Tibial artery (tissue), 4 donors: ENCODE data around the gene ANKRD27.
"Not testable (repeated sequence)": the region's sequence is repeated elsewhere in the genome, so short reads cannot be mapped to it uniquely, and the experiment has no call there.

Experiments
- DNase-seq, 2 donors: peaks; one replicate each; pipeline ENCODE4 v3.0.0-alpha.2; 2019
- H3K27ac ChIP-seq, 2 donors: fragments of 200-600 bp; sonication (generic) in 1 of 2; 1 replicate in 1 of 2; 2 replicates in 1 of 2; pipeline ENCODE4 v1.5.1; 2018 to 2019; ENCODE audit warnings: mild to moderate bottlenecking in 1 of 2
- H3K27me3 ChIP-seq, 2 donors: fragments of 200-600 bp; sonication (generic) in 1 of 2; one replicate each; pipeline versions ENCODE4 v1.5.1 to v1.6.0; 2016 to 2019
- H3K36me3 ChIP-seq, 3 donors: fragments of 200-600 bp; sonication (generic) in 2 of 3; one replicate each; pipeline ENCODE4 v1.5.1; 2016 to 2019; ENCODE audit warnings: mild to moderate bottlenecking in 2 of 3
- H3K4me1 ChIP-seq, 4 donors: fragments of 200-600 bp; sonication (generic) in 2 of 4; 1 replicate in 3 of 4; 2 replicates in 1 of 4; pipeline ENCODE4 v1.5.1; 2016 to 2019
- H3K4me3 ChIP-seq, 2 donors: fragments of 200-600 bp; sonication (generic) in 1 of 2; 1 replicate in 1 of 2; 2 replicates in 1 of 2; pipeline ENCODE4 v1.5.1; 2018 to 2019; ENCODE audit warnings: mild to moderate bottlenecking in 2 of 2
- H3K9me3 ChIP-seq, 3 donors: fragments of 200-600 bp; sonication (generic) in 1 of 3; one replicate each; pipeline ENCODE4 v1.5.1; 2016 to 2019
- intact Hi-C: fragments of 100-400 bp; cut with DNase I; formaldehyde crosslinking; loops from one replicate; pipeline ENCODE4 v1.15.0; 2023; ENCODE audit warnings: low total_unique reads
- TF ChIP-seq, protein P1 (sequence below), 2 experiments: fragments of 200-600 bp in 1 of 2; fragments of 450-650 bp in 1 of 2; IDR thresholded peaks; one replicate each; pipeline ENCODE4 v1.5.1; 2017 to 2019; ENCODE audit warnings: antibody characterized with exemption in 2 of 2, mild to moderate bottlenecking in 1 of 2, moderate library complexity in 1 of 2

The ANKRD27 gene

DNA sequence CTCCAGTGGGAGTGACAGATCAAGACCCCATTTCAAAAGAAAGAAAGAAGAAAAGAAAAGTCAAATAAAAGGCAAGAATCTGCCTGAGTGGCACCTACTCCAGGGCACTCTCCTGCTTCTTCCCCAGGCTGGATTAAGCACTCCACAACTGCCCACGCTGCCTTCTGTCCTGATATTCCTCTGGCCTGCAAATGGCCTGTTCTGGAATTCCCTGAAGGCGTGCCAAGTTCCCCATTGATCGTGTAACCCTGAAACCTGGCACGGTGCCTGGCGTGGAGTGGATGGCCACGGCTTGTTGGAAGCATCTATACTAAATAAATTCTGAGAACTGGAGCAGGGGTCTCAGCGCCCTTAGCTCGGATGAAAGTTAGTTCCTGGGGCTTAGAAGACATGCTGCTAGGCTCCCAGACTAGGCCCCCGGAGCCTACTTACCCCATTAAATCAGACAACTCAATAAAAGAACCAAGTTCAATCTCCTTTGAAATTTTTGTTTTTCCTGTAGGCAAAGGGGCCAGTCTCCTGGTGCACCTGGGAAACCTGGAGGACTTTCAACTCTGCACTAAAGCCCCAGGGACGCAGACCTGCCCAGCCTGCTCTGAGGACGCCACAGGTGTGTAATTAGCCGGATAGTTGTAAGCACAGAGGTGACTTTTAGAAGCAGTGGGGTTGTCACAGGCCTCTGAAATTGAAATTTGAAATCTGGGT lies 21.9 kb downstream of the ANKRD27 start:
- no peak overlapping the region for H3K4me3 ChIP-seq

DNA sequence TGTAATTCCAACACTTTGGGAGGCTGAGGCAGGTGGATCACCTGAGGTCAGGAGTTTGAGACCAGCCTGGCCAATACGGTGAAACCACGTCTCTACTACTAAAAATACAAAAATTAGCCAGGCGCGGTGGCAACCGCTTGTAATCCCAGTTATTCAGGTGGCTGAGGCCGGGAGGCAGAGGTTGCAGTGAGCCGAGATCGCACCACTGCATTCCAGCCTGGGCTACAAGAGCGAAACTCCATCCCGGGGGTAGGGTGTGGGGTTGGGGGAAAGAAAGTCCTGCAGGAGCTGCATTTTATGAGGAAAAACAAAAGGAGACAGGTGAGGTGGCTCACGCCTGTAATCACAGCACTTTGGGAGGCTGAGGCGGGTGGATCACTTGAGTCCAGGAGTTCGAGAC lies 22.6 kb downstream of the ANKRD27 start:
- H3K27ac ChIP-seq, H3K4me3 ChIP-seq, H3K9me3 ChIP-seq, H3K27me3 ChIP-seq, DNase-seq, intact Hi-C loops: not testable (repeated sequence)
- peaks cover 33 to 64% (median 52%) of the 10 kb centered on the region in 3 donors for H3K36me3 ChIP-seq
- H3K4me1 ChIP-seq: peaks cover 0 to 15% (median 3%) of the 10 kb centered on the region in 4 donors

More for the DNA sequence above, 21.9 kb downstream of the ANKRD27 start:
- DNase-seq: peak in 1 of 2 donors; percentile 43
- intact Hi-C loops: no loop called here
- Histone ChIP-seq H3K4me1 (peaks cover 0 to 15% (median 3%) of the 10 kb centered on the region in 4 donors), H3K9me3 (no peaks in the 10 kb centered on the region), H3K27ac (no peak overlapping the region), H3K36me3 (peaks cover 27 to 64% (median 46%) of the 10 kb centered on the region in 3 donors), H3K27me3 (no peaks in the 10 kb centered on the region)
- TF ChIP-seq, protein P1, sequence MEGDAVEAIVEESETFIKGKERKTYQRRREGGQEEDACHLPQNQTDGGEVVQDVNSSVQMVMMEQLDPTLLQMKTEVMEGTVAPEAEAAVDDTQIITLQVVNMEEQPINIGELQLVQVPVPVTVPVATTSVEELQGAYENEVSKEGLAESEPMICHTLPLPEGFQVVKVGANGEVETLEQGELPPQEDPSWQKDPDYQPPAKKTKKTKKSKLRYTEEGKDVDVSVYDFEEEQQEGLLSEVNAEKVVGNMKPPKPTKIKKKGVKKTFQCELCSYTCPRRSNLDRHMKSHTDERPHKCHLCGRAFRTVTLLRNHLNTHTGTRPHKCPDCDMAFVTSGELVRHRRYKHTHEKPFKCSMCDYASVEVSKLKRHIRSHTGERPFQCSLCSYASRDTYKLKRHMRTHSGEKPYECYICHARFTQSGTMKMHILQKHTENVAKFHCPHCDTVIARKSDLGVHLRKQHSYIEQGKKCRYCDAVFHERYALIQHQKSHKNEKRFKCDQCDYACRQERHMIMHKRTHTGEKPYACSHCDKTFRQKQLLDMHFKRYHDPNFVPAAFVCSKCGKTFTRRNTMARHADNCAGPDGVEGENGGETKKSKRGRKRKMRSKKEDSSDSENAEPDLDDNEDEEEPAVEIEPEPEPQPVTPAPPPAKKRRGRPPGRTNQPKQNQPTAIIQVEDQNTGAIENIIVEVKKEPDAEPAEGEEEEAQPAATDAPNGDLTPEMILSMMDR (IDR thresholded peaks at IDR 0.05): no peak

DNA sequence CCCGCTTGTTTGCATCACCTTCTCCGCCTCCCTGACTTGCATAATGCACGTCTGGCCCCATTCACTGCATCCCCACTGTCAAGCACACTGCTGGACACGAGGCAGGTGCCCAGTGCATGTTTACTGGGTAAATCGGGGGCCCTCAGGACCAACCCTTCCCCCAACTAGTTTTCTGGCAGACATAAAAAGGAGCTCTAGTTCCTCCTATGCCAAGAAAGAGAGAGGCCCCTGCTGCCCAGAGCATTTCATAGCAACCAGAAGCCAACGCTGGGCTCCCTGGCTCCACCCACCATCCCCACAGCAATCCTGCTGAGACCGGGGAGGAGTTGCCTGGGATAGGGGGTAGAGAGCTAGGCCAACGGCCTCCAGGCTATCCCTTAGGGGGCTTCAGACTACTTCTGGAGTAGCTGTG lies 23.2 kb downstream of the ANKRD27 start:
- no peak overlapping the region for H3K27ac ChIP-seq
- peaks cover 0 to 15% (median 3%) of the 10 kb centered on the region in 4 donors for H3K4me1 ChIP-seq
- no peaks in the 10 kb centered on the region for H3K9me3 ChIP-seq
- H3K4me3 ChIP-seq: no peak overlapping the region
- TF ChIP-seq, protein P1 (IDR thresholded peaks at IDR 0.05): no peak
- no peak for DNase-seq
- H3K36me3 ChIP-seq: peaks cover 38 to 64% (median 53%) of the 10 kb centered on the region in 3 donors
- H3K27me3 ChIP-seq: no peaks in the 10 kb centered on the region
- intact Hi-C loops: no loop called here

DNA sequence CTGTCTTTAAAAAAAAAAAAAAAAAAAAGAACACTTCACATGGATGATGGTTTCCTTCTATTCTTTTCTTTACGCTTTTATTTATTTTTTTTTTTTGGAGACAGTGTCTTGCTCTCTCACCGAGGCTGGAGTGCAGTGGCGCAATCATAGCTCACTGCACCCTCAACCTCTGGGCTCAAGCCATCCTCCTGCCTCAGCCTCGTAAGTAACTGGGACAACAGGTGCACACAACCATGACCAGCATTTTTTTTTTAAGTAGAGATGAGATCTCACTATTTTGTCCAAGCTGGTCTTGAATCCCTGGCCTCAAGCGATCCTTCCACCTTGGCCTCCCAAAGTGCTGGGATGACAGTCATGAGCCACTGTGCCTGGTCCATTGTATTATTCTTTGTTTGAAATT lies 24.3 kb downstream of the ANKRD27 start:
- intact Hi-C loops: no loop called here
- peaks cover 37 to 65% (median 54%) of the 10 kb centered on the region in 3 donors for H3K36me3 ChIP-seq
- H3K4me3 ChIP-seq: no peak overlapping the region
- no peaks in the 10 kb centered on the region for H3K9me3 ChIP-seq
- no peaks in the 10 kb centered on the region for H3K27me3 ChIP-seq
- no peak overlapping the region for H3K27ac ChIP-seq
- DNase-seq: no peak
- H3K4me1 ChIP-seq: peaks cover 0 to 15% (median 3%) of the 10 kb centered on the region in 4 donors
- TF ChIP-seq, protein P1 (IDR thresholded peaks at IDR 0.05): no peak

DNA sequence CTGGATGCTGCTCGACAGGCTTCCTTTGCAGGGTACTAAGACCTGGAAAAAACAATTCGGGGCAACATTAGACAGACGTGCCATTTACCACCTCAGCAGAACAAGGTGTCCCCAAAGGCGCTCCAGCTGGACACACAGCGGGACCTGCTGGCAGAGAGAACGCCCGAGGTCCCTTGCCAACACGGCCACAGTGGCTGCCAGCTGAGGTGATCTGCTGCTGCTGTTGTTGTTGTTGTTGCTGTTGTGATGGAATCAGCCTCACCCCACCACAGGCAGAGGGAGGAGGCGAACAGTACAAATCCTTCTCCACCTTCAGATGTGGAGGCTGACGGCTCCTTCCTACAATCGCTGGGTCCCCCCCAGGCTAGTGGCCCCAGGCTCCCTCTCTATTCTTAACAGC lies 25.2 kb downstream of the ANKRD27 start:
- H3K9me3 ChIP-seq: no peaks in the 10 kb centered on the region
- intact Hi-C loops: no loop called here

DNA sequence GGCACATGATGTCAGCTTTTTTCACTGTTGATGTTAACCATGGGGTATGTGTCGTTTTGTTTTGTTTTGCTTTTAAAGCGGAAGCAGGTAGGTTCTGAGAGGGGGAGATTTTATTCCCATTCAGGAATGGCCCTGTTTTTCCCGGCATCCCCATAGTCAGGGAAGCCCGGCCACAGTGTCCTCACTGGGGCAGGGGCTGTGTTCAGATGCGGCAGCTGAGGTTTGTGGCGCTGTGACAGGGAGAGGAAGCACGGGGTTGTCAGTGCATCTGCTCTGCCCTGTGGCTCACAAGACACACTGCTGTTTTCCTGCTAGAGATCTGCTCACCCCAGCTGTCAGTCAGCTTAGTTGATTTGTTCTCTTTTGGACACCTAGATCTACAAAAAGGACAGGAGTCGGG lies 27.6 kb downstream of the ANKRD27 start:
- Histone ChIP-seq H3K36me3 (peaks cover 60 to 77% (median 69%) of the 10 kb centered on the region in 3 donors), H3K4me1 (no peaks in the 10 kb centered on the region), H3K4me3 (no peak overlapping the region), H3K27ac (no peak overlapping the region), H3K9me3 (no peaks in the 10 kb centered on the region), H3K27me3 (no peaks in the 10 kb centered on the region)
- TF ChIP-seq, protein P1 (IDR thresholded peaks at IDR 0.05): no peak
- DNase-seq: no peak
- intact Hi-C loops: no loop called here

More for the DNA sequence above, 25.2 kb downstream of the ANKRD27 start:
- Histone ChIP-seq H3K4me1 (peaks cover 0 to 15% (median 3%) of the 10 kb centered on the region in 4 donors), H3K4me3 (no peak overlapping the region), H3K36me3 (peaks cover 39 to 65% (median 50%) of the 10 kb centered on the region in 3 donors), H3K27ac (no peak overlapping the region), H3K27me3 (no peaks in the 10 kb centered on the region)
- DNase-seq: no peak
- TF ChIP-seq, protein P1 (IDR thresholded peaks at IDR 0.05): no peak
